ENCODE results near the gene APBA2. TPM values are rescaled to one million over a fixed set of nuclear protein-coding genes. Genes with fewer than 3 reads are reported as not detected.
"Not testable (repeated sequence)": the region's sequence is repeated elsewhere in the genome, so short reads cannot be mapped to it uniquely, and the experiment has no call there.

Gene APBA2
- total RNA-seq, 6 experiments from 2014 or later = 5.3 to 6.5 (median 6.1) TPM

GRCh38 chr15:29024662-29025061, 138.9 kb downstream of the APBA2 start:
- H3K4me1 Mint-ChIP-seq (ENCODE audit: low read depth) = no peaks in the 10 kb centered on the region
- no peak overlapping the region for H3K4me3 Mint-ChIP-seq
- H3K27ac Mint-ChIP-seq = no peak overlapping the region
- no peak for TF ChIP-seq CTCF (IDR thresholded peaks at IDR 0.05)
- H3K27me3 Mint-ChIP-seq (ENCODE audit: insufficient read depth) = no peaks in the 10 kb centered on the region
- no peaks in the 10 kb centered on the region for H3K36me3 Mint-ChIP-seq (ENCODE audit: low read depth)
- peaks cover 14% of the 10 kb centered on the region for H3K9me3 Mint-ChIP-seq
- no peak for DNase-seq

GRCh38 chr15:29025411-29025810, 139.6 kb downstream of the APBA2 start:
- peaks cover 14% of the 10 kb centered on the region for H3K9me3 Mint-ChIP-seq
- not testable (repeated sequence) for H3K27ac Mint-ChIP-seq; H3K36me3 Mint-ChIP-seq (ENCODE audit: low read depth); DNase-seq; H3K4me3 Mint-ChIP-seq; H3K27me3 Mint-ChIP-seq (ENCODE audit: insufficient read depth); H3K4me1 Mint-ChIP-seq (ENCODE audit: low read depth)

- H3K4me3 Mint-ChIP-seq; DNase-seq; H3K27me3 Mint-ChIP-seq (ENCODE audit: insufficient read depth); H3K4me1 Mint-ChIP-seq (ENCODE audit: low read depth); H3K27ac Mint-ChIP-seq: not testable (repeated sequence)
- peaks cover 38% of the 10 kb centered on the region for H3K9me3 Mint-ChIP-seq
- H3K36me3 Mint-ChIP-seq (ENCODE audit: low read depth) = 0 out of 2 replicates have a peak, but pooled peaks cover 11% of the 10 kb centered on the region
These were observed 142.4 kb downstream of the APBA2 start for GRCh38 chr15:29028158-29028557.

GRCh38 chr15:29029651-29030195, 143.9 kb downstream of the APBA2 start:
- Mint-ChIP-seq H3K4me1 (ENCODE audit: low read depth) (peaks cover 5% of the 10 kb centered on the region; the same call in 1 of the 2 replicates), H3K27me3 (ENCODE audit: insufficient read depth) (no peaks in the 10 kb centered on the region; the same call in 1 of the 2 replicates), H3K27ac (no peak overlapping the region), H3K9me3 (peaks cover 39% of the 10 kb centered on the region), H3K4me3 (no peak overlapping the region), H3K36me3 (ENCODE audit: low read depth) (0 out of 2 replicates have a peak, but pooled peaks cover 11% of the 10 kb centered on the region)
- no peak for TF ChIP-seq CTCF (IDR thresholded peaks at IDR 0.05)
- no peak for DNase-seq

GRCh38 chr15:29031502-29032228, 145.9 kb downstream of the APBA2 start:
- Mint-ChIP-seq H3K27ac (no peak overlapping the region), H3K9me3 (peaks cover 35% of the 10 kb centered on the region), H3K4me1 (ENCODE audit: low read depth) (peaks cover 5% of the 10 kb centered on the region; the same call in 1 of the 2 replicates), H3K27me3 (ENCODE audit: insufficient read depth) (peaks cover 1% of the 10 kb centered on the region), H3K36me3 (ENCODE audit: low read depth) (0 out of 2 replicates have a peak, but pooled peaks cover 11% of the 10 kb centered on the region), H3K4me3 (no peak overlapping the region)
- no peak for DNase-seq
- TF ChIP-seq CTCF (IDR thresholded peaks at IDR 0.05) = no peak

- no peak for DNase-seq
- H3K4me3 Mint-ChIP-seq = no peak overlapping the region
- peaks cover 5% of the 10 kb centered on the region; the same call in 1 of the 2 replicates for H3K4me1 Mint-ChIP-seq (ENCODE audit: low read depth)
- no peak overlapping the region for H3K27ac Mint-ChIP-seq
- H3K36me3 Mint-ChIP-seq (ENCODE audit: low read depth) = 0 out of 2 replicates have a peak, but pooled peaks cover 11% of the 10 kb centered on the region
- TF ChIP-seq CTCF (IDR thresholded peaks at IDR 0.05) = no peak
- peaks cover 35% of the 10 kb centered on the region for H3K9me3 Mint-ChIP-seq
- peaks cover 2% of the 10 kb centered on the region for H3K27me3 Mint-ChIP-seq (ENCODE audit: insufficient read depth)
These were observed 146.5 kb downstream of the APBA2 start for GRCh38 chr15:29032229-29032625.
